A549 (cell line): ENCODE measurements around the gene TTC17. TPM values are rescaled to one million over a fixed set of nuclear protein-coding genes. Genes with fewer than 3 reads are reported as not detected.

Source experiments
- ATAC-seq, 2 experiments: fragments of 200-7000 bp in 1 of 2; fragments of >200 bp in 1 of 2; cut with Nextera tagmentation in 1 of 2; cut with Tn5 transposase in 1 of 2; 3 replicates each; pipeline versions ENCODE4 v1.8.0 to v1.9.1; 2018 to 2020; ENCODE audit warnings: mild to moderate bottlenecking in 1 of 2, moderate library complexity in 1 of 2
- CTCF ChIA-PET: fragments of 300-600 bp; sonication (Branson Sonifier 250); formaldehyde crosslinking; extraction: SDS; loops from one replicate; lab custom pipeline; 2021; ENCODE audit warnings: antibody characterized with exemption, inconsistent platforms; lab: Yijun Ruan, JAX
- POLR2A ChIA-PET: fragments of 350-600 bp; formaldehyde crosslinking; extraction: SDS; loops from one replicate; lab custom pipeline; 2021; ENCODE audit warnings: antibody characterized with exemption, inconsistent platforms; lab: Yijun Ruan, JAX
- DNase-seq, 2 experiments: peaks; one replicate each; pipeline versions ENCODE4 v3.0.0 to v3.0.0-alpha.2; 2011 to 2016; ENCODE audit warnings: low read depth in 1 of 2, low spot score in 1 of 2
- FAIRE-seq: peaks from 2 replicates; lab custom pipeline; 2011; peaks lifted over from hg19 to GRCh38; lab: Jason Lieb, UNC
- H3K27ac ChIP-seq, 2 experiments: fragments of >200 bp; sonication (Bioruptor Twin); formaldehyde crosslinking; 3 replicates each; pipeline ENCODE4 v1.5.1; 2016 to 2017
- H3K4me1 ChIP-seq: fragments of >200 bp; sonication (Bioruptor Twin); formaldehyde crosslinking; 3 replicates; pipeline ENCODE4 v1.6.1; 2016
- H3K4me2 ChIP-seq: fragments of >200 bp; sonication (Bioruptor Twin); formaldehyde crosslinking; 3 replicates; pipeline ENCODE4 v1.6.1; 2016
- H3K4me3 ChIP-seq: fragments of >200 bp; sonication (Bioruptor Twin); formaldehyde crosslinking; 3 replicates; pipeline ENCODE4 v1.5.1; 2016
- H3K9me3 ChIP-seq: fragments of >200 bp; sonication (Bioruptor Twin); formaldehyde crosslinking; 3 replicates; pipeline ENCODE4 v1.6.1; 2016
- ATOH8 ChIP-seq: fragments of 250-450 bp; sonication (Bioruptor Pico); IDR thresholded peaks from 2 replicates; pipeline ENCODE4 v1.5.0; 2020; ENCODE audit warnings: low read depth, mild to moderate bottlenecking, moderate library complexity
- BCL3 ChIP-seq: fragments of >200 bp; sonication (Bioruptor Twin); formaldehyde crosslinking; IDR thresholded peaks from 3 replicates; pipeline ENCODE4 v1.6.1; 2016
- BHLHE40 ChIP-seq: IDR thresholded peaks from 2 replicates; pipeline ENCODE4 v1.6.1; 2012; ENCODE audit warnings: low read depth, low read length, inconsistent platforms
- CEBPB ChIP-seq, 2 experiments: fragments of >200 bp in 1 of 2; sonication (Bioruptor Twin) in 1 of 2; formaldehyde crosslinking in 1 of 2; IDR thresholded peaks; 2 replicates each; pipeline ENCODE4 v1.6.1; 2012 to 2016
- E2F6 ChIP-seq: IDR thresholded peaks from 2 replicates; pipeline ENCODE4 v1.6.1; 2012; ENCODE audit warnings: low read depth, borderline replicate concordance
- EP300 ChIP-seq, 2 experiments: fragments of >200 bp; sonication (Bioruptor Twin); formaldehyde crosslinking; IDR thresholded peaks; 2 replicates in 1 of 2; 3 replicates in 1 of 2; pipeline ENCODE4 v1.6.1; 2016 to 2017
- ESRRA ChIP-seq: fragments of 150-350 bp; IDR thresholded peaks from 2 replicates; pipeline ENCODE4 v1.6.1; 2014; ENCODE audit warnings: mild to moderate bottlenecking, low read length, borderline replicate concordance
- FOSL2 ChIP-seq, 2 experiments: fragments of 450-650 bp in 1 of 2; fragments of >200 bp in 1 of 2; sonication (Bioruptor Twin) in 1 of 2; formaldehyde crosslinking; IDR thresholded peaks; 2 replicates each; pipeline versions ENCODE4 v1.5.0 to v1.6.1; 2016 to 2020; ENCODE audit warnings: mild to moderate bottlenecking in 1 of 2, moderate library complexity in 1 of 2
- GATA3 ChIP-seq: IDR thresholded peaks from 2 replicates; pipeline ENCODE4 v1.6.1; 2012; ENCODE audit warnings: borderline replicate concordance
- HEYL ChIP-seq: fragments of 250-450 bp; sonication (Bioruptor Pico); IDR thresholded peaks from 2 replicates; pipeline ENCODE4 v1.8.0; 2021; ENCODE audit warnings: mild to moderate bottlenecking, moderate library complexity
- JUNB ChIP-seq: fragments of >200 bp; sonication (Bioruptor Twin); formaldehyde crosslinking; IDR thresholded peaks from 2 replicates; pipeline ENCODE4 v1.6.1; 2016
- KDM1A ChIP-seq: fragments of 200-600 bp; sonication (generic); IDR thresholded peaks from 2 replicates; pipeline ENCODE4 v1.6.1; 2016; ENCODE audit warnings: low read depth, mild to moderate bottlenecking
- KDM5A ChIP-seq: fragments of 200-600 bp; sonication (generic); IDR thresholded peaks from 2 replicates; pipeline ENCODE4 v1.6.1; 2016; ENCODE audit warnings: antibody characterized with exemption, mild to moderate bottlenecking
- MAFK ChIP-seq: fragments of 450-650 bp; IDR thresholded peaks from 2 replicates; pipeline ENCODE4 v1.6.1; 2014; ENCODE audit not compliant: partially characterized antibody
- NFE2L2 ChIP-seq: fragments of 150-350 bp; conservative IDR thresholded peaks from 2 replicates; pipeline ENCODE4 v1.6.1; 2014; ENCODE audit warnings: low read length
- NR3C1 ChIP-seq: fragments of >200 bp; sonication (Bioruptor Twin); formaldehyde crosslinking; IDR thresholded peaks from 3 replicates; pipeline ENCODE4 v1.6.1; 2017
- RAD21 ChIP-seq, 2 experiments: fragments of >200 bp in 1 of 2; sonication (Bioruptor Twin) in 1 of 2; formaldehyde crosslinking in 1 of 2; IDR thresholded peaks in 1 of 2; conservative IDR thresholded peaks in 1 of 2; 2 replicates in 1 of 2; 3 replicates in 1 of 2; pipeline ENCODE4 v1.6.1; 2012 to 2018; ENCODE audit warnings: inconsistent platforms in 1 of 2
- RARB ChIP-seq: fragments of 250-450 bp; sonication (Bioruptor Pico); IDR thresholded peaks from 2 replicates; pipeline ENCODE4 v1.8.0; 2021; ENCODE audit warnings: mild to moderate bottlenecking, moderate library complexity
- RFX5 ChIP-seq: fragments of 450-650 bp; IDR thresholded peaks from 2 replicates; pipeline ENCODE4 v1.7.1; 2014; ENCODE audit warnings: antibody characterized with exemption, mild to moderate bottlenecking, moderate library complexity
- USF2 ChIP-seq: fragments of 450-650 bp; IDR thresholded peaks from 2 replicates; pipeline ENCODE4 v1.6.1; 2014; ENCODE audit warnings: antibody characterized with exemption
- ZFP36 ChIP-seq: fragments of 450-650 bp; IDR thresholded peaks from 2 replicates; pipeline ENCODE4 v1.6.1; 2014; ENCODE audit warnings: borderline replicate concordance; ENCODE audit not compliant: partially characterized antibody
- ZNF302 ChIP-seq: fragments of 250-450 bp; sonication (Bioruptor Pico); IDR thresholded peaks from 2 replicates; pipeline ENCODE4 v1.9.0; 2021; ENCODE audit warnings: inconsistent platforms, mild to moderate bottlenecking, moderate library complexity
- ZSCAN20 ChIP-seq: fragments of 250-450 bp; sonication (Bioruptor Pico); IDR thresholded peaks from 2 replicates; pipeline ENCODE4 v1.8.0; 2022; ENCODE audit warnings: mild to moderate bottlenecking, moderate library complexity
- WGBS: methylation state at CpG from one replicate; pipeline ENCODE4 v1.1.6; 2017; ENCODE audit errors: missing lambda C conversion rate; 5-methylcytosine and 5-hydroxymethylcytosine counted together
- polyA plus RNA-seq, 4 experiments: library from polyadenylated mRNA; depleted of rRNA in 3 of 4; stranded (reverse); fragments of >200 nt; fragmentation: RNase III in 1 of 4; extraction: RNeasy Plus Mini Kit Qiagen cat#74134 plus additional on column Dnase treatment in 1 of 4; gene quantifications; 2 replicates in 3 of 4; 3 replicates in 1 of 4; pipeline ENCODE4 v1.2.3, GENCODE V29; 2011 to 2017
- TF ChIP-seq, protein P1 (sequence below): fragments of >200 bp; sonication (Bioruptor Twin); formaldehyde crosslinking; IDR thresholded peaks from 2 replicates; pipeline ENCODE4 v1.6.1; 2016
- TF ChIP-seq, protein P2 (sequence below): fragments of 150-350 bp; IDR thresholded peaks from 2 replicates; pipeline ENCODE4 v1.6.1; 2014; ENCODE audit warnings: low read depth, mild to moderate bottlenecking, low read length

The TTC17 gene
- polyA plus RNA-seq, 2 of the 4 experiments (the other 2 are of a cell fraction): 28.9 to 89.4 TPM

DNA sequence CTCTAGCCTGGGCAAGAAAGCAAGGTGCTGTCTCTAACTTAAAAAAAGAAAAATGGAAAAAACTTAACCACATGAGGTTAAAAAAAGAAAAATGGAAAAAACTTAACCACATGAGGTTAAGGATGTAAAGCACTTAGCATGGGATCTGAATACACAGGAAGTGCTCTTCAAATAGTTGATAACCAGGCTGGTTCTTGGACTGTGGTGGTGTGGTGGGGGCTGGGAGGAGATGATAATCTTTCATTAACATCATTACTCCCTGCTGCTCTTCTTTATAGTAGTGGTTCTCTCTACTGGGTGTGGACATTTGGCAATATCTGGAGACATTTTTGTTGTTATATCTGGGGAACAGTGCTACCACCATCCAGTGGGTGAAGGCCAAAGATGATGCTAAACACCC lies 88.4 kb downstream of the TTC17 start:
- no peak overlapping the region for H3K4me3 ChIP-seq
- no peak for DNase-seq
- CTCF ChIA-PET: no interaction called here

DNA sequence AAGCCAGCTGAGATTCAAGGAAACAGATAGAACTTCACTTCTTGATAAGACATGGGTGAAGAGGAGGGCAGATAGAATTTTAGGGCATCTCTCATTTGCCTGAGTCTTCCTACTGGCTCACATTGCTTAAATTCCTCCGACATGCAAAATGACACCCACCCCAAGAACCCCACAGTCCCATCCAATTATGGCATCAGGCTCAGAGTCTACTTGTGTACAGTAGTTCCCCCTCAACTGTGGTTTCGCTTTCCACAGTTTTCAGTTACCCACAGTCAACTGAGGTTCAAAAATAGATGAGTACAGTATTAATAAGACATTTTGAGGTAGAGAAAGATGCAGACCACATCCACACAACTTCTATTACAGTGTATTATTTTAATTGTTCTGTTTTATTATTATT lies 99.8 kb downstream of the TTC17 start:
- H3K9me3 ChIP-seq: no peaks in the 10 kb centered on the region; the same call in 2 of the 3 replicates
- ChIA-PET CTCF (no interaction called here), POLR2A (no interaction called here)
- FAIRE-seq (no peak), ATAC-seq (no peak), DNase-seq (no peak)
- 97% methylated on average over 2 of the region's 2 CpGs for WGBS
- TF ChIP-seq RARB (CRISPR knock-in tag) (no peak), ATOH8 (CRISPR knock-in tag) (no peak), ZNF302 (no peak), KDM5A (no peak), BCL3 (no peak), E2F6 (no peak), NFE2L2 (no peak), MAFK (no peak), GATA3 (no peak), BHLHE40 (no peak), CEBPB (IDR thresholded peaks at IDR 0.05) (no peak), USF2 (no peak), ZFP36 (no peak), NR3C1 (no peak), EP300 (IDR thresholded peaks at IDR 0.05) (no peak), HEYL (CRISPR knock-in tag) (no peak), ESRRA (no peak), FOSL2 (IDR thresholded peaks at IDR 0.05) (no peak), FOSL2 (CRISPR knock-in tag; IDR thresholded peaks at IDR 0.05) (no peak), JUNB (no peak)
- TF ChIP-seq, protein P1, sequence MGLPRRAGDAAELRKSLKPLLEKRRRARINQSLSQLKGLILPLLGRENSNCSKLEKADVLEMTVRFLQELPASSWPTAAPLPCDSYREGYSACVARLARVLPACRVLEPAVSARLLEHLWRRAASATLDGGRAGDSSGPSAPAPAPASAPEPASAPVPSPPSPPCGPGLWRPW: no peak
- H3K27ac ChIP-seq: no peak overlapping the region
- H3K4me1 ChIP-seq: no peaks in the 10 kb centered on the region
- H3K4me3 ChIP-seq: no peak overlapping the region
- H3K4me2 ChIP-seq: no peak overlapping the region

More for the DNA sequence above, 88.4 kb downstream of the TTC17 start:
- ATAC-seq: no peak
- TF ChIP-seq NFE2L2: no peak
- TF ChIP-seq RFX5: no peak
- no peak for TF ChIP-seq RAD21 (conservative IDR thresholded peaks at IDR 0.05 in 1 of 2, IDR thresholded peaks at IDR 0.05 in 1 of 2)
- TF ChIP-seq, protein P2, sequence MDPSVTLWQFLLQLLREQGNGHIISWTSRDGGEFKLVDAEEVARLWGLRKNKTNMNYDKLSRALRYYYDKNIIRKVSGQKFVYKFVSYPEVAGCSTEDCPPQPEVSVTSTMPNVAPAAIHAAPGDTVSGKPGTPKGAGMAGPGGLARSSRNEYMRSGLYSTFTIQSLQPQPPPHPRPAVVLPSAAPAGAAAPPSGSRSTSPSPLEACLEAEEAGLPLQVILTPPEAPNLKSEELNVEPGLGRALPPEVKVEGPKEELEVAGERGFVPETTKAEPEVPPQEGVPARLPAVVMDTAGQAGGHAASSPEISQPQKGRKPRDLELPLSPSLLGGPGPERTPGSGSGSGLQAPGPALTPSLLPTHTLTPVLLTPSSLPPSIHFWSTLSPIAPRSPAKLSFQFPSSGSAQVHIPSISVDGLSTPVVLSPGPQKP: no peak
- no peak for TF ChIP-seq GATA3
- TF ChIP-seq EP300 (IDR thresholded peaks at IDR 0.05): no peak
- TF ChIP-seq KDM1A: no peak
- no peak for TF ChIP-seq ZSCAN20 (CRISPR knock-in tag)
- TF ChIP-seq ZFP36: no peak
- TF ChIP-seq, all 56 proteins: peak for 0
- H3K9me3 ChIP-seq: no peaks in the 10 kb centered on the region
- POLR2A ChIA-PET: no interaction called here
- FAIRE-seq: no peak
- no peak overlapping the region for H3K27ac ChIP-seq
- no peaks in the 10 kb centered on the region for H3K4me1 ChIP-seq
- H3K4me2 ChIP-seq: no peak overlapping the region
